Spleen (tissue), 7 donors: ENCODE results near the gene AGRN.

ENCODE experiments used
- CTCF ChIP-seq, 11 experiments: fragments of 200-600 bp in 7 of 11; fragments of 450-650 bp in 4 of 11; sonication (generic) in 4 of 11; IDR thresholded peaks in 8 of 11; conservative IDR thresholded peaks in 3 of 11; 1 replicate in 7 of 11; 2 replicates in 4 of 11; pipeline versions ENCODE4 v1.4.0 to v1.8.0; 2016 to 2021; ENCODE audit warnings: antibody characterized with exemption in 11 of 11, inconsistent platforms in 4 of 11, mild to moderate bottlenecking in 1 of 11
- POLR2A ChIP-seq, 3 donors: fragments of 450-650 bp; IDR thresholded peaks; one replicate each; pipeline ENCODE4 v1.5.1; 2017; ENCODE audit warnings: antibody characterized with exemption in 3 of 3, mild to moderate bottlenecking in 1 of 3
- POLR2AphosphoS5 ChIP-seq, 3 donors: sonication (generic); formaldehyde crosslinking; IDR thresholded peaks; one replicate each; pipeline ENCODE4 v1.5.1; 2017; ENCODE audit warnings: antibody characterized with exemption in 3 of 3
- donor health status: DM: no; HTN: no; CAD: no; lungs with moderate emphysema.
- donor health status: DM: no; HTN: no; CAD: no.
- donor health status: DM: no; HTN: no; CAD: no.

- no peak for TF ChIP-seq CTCF (IDR thresholded peaks at IDR 0.05 in 8 of 11, conservative IDR thresholded peaks at IDR 0.05 in 3 of 11)
- no peak for TF ChIP-seq POLR2A (IDR thresholded peaks at IDR 0.05)
- TF ChIP-seq POLR2AphosphoS5 (IDR thresholded peaks at IDR 0.05) = no peak
Observed at GRCh38 chr1:996851-997712, 22.8 kb upstream of the AGRN start.
